Inflammatory macrophage treated with lipopolysaccharide for 1 hour (primary cell): ENCODE data around the gene HMGCS2.

Experiments used
- DNase-seq, 2 donors: peaks; one replicate each; pipeline ENCODE4 v3.0.0-alpha.2; 2020 to 2022

The HMGCS2 gene

DNA sequence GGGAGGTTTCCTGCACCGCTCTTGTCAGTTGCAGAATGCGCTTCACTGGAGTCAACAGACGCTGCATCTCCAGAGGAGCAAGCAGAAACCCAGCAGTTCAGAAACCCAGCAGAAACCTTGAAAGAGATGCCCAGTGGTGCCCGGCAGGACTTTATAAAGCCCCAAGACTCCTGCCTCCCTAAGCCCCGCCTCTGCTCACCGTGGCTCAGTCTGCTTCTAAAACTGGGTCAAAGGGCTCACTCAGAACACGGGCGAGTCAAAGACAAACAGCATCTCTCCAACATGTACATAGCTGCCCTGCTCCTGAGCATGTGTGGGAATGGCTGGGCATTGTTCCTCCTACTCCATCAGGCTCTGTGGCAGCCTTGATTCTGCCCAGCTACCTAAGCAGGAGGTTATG, at the start of gene HMGCS2:
Gene HMGCS2 (minus strand): TSS at position 128 of the 400 bp plus-strand sequence. CDS start 61 bp downstream, at position 67.
- DNase-seq, result no peak

- DNase-seq, result no peak
These were observed 49.5 kb upstream of the HMGCS2 start for GRCh38 chr1:119818181-119818580.

GRCh38 chr1:119816407-119816806, 47.7 kb upstream of the HMGCS2 start:
- DNase-seq, result no peak

- DNase-seq, result no peak
These were observed 47.2 kb upstream of the HMGCS2 start for GRCh38 chr1:119815928-119816327.

GRCh38 chr1:119815361-119815760, 46.7 kb upstream of the HMGCS2 start:
- DNase-seq, result no peak

DNA sequence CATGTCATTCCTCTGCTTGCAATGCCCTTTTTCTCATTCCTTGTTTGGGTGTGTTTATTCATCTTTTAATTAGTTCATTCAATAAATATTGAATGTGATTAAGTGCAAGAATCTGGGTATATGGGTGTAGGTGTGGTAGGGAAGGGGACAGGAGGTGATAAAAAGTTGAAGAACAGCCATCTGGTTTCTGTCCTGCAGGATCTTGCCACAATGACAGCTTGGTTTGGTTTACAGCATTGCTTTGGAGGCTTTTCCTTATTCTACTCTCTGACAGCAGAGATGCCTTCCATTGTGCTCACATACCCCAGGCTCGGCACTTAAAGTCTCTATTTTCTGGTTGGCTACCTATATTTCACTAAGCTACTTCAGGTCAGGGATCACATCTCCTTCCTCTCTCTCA, 45.6 kb upstream of the HMGCS2 start:
- DNase-seq, result no peak

DNA sequence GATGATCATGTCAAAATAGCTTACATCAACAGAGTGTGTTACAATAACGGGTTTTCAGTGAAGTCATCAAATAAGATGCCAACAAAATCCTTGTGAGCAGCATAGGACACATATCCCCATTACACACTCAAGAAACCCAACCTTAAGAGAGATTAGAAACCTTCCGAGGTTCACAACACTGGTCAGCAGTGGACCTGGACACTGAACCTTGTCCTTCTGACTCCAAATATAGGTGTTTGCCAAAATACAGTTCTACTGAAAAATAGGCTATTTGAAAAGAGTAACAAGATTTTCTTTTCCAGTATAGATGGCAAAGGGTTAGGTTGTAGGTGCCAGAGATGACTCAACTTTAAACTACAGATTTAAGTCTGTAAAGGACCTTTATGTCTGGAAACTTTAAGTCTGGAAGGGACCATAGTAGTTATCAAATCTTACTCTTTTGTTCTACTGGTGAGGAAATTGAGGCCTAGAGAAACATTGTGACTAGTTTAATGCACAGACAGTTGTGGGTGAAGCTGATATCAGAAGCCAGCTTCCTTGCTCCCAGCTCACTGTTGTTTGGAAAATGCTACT, 43.4 kb upstream of the HMGCS2 start:
- DNase-seq, result no peak

GRCh38 chr1:119811387-119811786, 42.7 kb upstream of the HMGCS2 start, which contains the start of gene REG4:
REG4 (minus strand) TSS chr1:119811460; CDS start chr1:119808769, 2,691 bp downstream.
- DNase-seq, result no peak

- peak; percentile 31 to 77 for DNase-seq
These were observed 40.4 kb upstream of the HMGCS2 start for GRCh38 chr1:119808972-119809550.

DNA sequence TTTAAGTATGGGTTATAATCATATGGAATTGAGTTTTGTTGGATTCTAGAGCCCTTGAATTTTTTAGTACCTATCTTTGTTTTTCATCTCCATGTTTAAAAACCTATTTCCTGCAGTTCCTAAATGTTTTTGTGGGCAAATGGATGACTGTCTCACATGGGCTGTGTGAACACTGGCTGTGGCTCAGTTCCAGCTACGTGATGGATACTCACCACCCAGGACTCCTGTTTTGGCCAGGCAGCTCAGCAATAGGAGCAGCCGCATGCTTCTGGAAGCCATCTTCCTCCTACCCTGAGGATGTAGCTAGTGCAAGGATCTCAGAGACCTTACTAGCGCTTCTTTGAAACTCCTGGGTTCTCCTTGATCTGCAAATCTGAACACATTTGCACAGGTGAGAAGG, 39.8 kb upstream of the HMGCS2 start:
- no peak for DNase-seq

- DNase-seq, result no peak
These were observed 37.8 kb upstream of the HMGCS2 start for GRCh38 chr1:119806489-119806888.

GRCh38 chr1:119805746-119806145, 37.0 kb upstream of the HMGCS2 start:
- no peak for DNase-seq

- DNase-seq, result no peak
These were observed 36.5 kb upstream of the HMGCS2 start for GRCh38 chr1:119805247-119805646.

DNA sequence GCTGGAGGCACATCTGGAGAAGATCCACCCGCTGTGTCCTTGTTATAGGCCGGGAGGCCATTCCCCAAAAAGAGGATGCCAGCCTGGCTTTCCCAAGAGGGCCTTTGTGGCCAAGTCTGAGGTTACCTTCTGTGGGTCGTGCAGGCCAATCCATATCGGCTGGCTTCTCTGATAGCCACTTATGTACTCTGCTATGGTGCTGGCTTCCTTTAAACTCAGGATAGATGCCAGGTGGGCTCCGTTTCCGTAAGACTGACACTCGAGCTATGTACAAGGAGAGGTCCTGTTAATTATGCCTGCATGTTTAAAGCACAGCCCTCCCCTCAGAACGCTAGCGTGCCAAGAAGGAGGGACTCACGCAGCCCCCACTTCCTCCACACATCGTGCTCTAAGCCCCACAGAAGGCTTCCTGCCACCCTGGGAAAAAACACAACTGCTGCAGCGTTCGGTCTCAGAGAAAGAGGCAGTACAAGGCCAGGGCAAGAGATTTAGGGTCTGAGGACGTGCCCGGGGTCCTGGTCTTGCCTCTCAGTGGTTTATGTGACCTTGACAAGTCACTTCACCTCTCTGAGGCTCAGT, 31.0 kb upstream of the HMGCS2 start:
- DNase-seq, result no peak

GRCh38 chr1:119799003-119799402, 30.3 kb upstream of the HMGCS2 start:
- DNase-seq, result no peak

DNA sequence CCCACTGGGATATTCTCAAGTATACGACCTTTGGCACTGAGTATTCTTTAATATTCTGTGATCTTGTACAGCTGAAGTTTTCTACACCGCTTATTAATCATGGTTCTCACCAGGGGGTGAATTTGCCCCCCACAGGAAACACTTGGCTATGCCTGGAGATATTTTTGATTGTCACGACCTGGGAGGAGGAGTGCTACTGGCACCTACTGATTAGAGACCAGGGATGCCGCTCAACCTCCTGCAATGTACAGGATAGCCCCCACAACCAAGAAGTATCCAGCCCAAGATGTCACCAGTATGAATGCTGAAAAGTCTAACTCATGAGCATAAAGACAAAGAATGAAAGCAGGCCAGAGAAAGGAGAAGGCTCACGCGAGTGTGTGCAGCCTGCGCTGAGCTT, 28.9 kb upstream of the HMGCS2 start:
- no peak for DNase-seq

DNA sequence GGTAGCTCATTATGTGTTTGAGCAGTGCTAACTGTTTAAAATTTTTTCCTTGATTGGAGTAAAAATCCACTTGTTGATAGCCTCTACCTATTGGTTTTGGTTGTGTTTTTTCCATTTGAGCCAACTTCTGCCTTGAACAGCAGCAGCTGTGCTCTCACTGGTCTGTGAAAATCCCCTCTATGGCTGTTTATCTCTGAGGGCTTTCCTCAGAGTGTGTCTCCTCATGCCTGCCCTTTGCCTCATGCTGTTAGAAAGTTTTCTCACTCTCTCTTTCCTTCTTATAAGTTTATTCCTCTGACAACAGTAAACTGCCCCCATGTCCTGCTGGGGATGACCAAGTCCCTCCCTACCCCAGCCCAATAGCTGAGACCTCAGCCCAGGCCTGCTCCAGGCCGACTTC, 28.5 kb upstream of the HMGCS2 start:
- DNase-seq, result no peak

GRCh38 chr1:119795261-119796200, 26.8 kb upstream of the HMGCS2 start:
- DNase-seq, result no peak

DNA sequence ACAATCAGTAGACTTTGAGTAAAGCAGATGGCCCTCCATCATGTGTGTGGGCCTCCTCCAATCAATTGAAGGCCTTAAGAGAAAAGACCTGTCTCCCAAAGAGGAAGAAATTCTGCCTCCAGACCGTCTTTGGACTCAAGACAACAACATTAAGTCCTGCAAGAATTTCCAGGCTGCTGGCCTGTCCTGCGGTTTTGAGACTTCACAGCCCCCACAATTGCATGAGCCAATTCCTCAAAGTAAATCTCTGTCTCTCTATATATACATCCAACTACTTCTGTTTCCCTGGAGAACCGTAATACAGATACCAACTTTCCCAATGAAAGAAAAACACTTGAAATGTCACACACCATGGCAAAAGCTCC, 26.2 kb upstream of the HMGCS2 start:
- no peak for DNase-seq

- no peak for DNase-seq
These were observed 25.6 kb upstream of the HMGCS2 start for GRCh38 chr1:119794230-119794875.

DNA sequence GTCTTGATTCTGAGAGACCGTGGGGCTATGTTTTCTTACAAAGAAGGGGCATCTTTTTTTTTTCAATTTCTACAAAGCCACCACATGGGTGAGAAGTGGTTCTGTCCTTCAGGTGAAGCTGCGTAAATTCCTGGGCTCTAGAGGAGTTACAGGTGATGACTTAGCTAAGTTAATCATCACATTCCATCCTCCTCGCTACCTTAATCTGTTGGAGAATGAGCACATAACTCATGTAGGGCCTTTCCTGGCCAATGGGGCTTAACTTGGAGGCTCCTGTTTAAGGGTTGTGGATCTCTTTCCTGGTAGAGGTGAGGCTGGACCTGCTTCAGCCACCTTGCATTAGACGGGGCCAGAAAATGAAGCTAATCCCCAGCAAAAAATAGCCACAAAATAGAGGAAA, 22.7 kb upstream of the HMGCS2 start:
- DNase-seq, result no peak

DNA sequence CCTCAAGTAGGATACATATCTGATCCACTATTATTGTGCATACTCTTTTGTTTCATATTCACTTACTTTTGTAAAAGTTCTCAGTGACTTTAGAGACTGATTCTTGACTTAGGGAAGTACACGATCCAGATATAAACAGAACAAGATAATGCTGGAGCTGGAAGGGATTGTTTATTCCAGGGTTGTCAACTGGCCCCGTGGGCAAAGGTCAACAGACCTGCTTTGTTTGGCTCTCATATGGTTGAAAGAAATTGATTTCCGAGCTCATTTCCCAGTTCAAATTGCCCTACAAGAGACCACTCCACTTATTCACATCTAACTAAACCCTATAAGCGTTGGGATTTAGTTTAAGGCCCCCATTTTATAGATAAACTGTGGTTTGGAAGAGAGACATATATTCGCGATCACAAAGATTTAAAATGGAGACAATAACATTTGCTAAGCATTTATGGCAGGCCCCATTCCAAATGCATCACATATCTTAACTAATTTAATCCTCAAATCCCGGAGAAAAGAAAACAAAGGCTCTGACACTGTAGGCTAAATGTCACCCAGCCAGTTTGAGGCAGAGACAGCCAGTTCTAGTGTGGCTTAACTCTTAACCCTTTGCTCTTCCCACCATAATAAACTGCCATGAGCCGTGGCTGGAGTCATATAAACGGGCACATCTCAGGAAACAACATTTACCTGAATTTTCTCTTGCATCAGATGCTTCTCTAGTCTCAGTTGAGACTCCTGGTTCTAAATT, 21.9 kb upstream of the HMGCS2 start:
- no peak for DNase-seq
